ENCODE data around the gene KBTBD7. TPM values are rescaled to one million over a fixed set of nuclear protein-coding genes. Genes with fewer than 3 reads are reported as not detected.
"Not testable (repeated sequence)": the region's sequence is repeated elsewhere in the genome, so short reads cannot be mapped to it uniquely, and the experiment has no call there.

KBTBD7 gene
- total and polyA plus RNA-seq, 2 experiments from 2014 or later: 12.2 to 19.1 TPM

DNA sequence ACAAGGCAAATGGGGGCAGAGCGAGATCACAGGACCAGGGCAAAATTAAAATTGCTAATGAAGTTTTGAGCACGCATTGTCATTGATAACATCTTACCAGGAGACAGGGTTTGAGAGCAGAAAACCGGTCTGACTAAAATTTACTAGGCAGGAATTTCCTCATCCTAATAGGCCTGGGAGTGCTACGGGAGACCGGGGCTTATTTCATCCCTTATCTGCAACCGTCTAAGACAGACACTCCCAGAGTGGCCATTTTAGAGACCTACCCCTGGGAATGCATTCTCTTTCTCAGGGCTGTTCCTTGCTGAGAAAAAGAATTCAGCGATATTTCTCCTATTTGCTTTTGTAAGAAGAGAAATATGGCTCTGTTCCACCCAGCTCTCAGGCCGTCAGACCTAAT lies 18.8 kb downstream of the KBTBD7 start:
- H4K20me1 ChIP-seq (replicated peaks; ENCODE audit: insufficient read depth); H3K4me2 ChIP-seq; H3K27ac Mint-ChIP-seq; H3K27me3 Mint-ChIP-seq (ENCODE audit: insufficient read depth, low read depth, poor library complexity); H3F3A ChIP-seq (replicated peaks; ENCODE audit: low read depth); DNase-seq (ENCODE audit: low spot score); H3K4me3 ChIP-seq; ATAC-seq; H3K4me1 Mint-ChIP-seq; H3K4me3 Mint-ChIP-seq; H3K79me2 ChIP-seq (replicated peaks; ENCODE audit: insufficient read depth); H3K9me2 ChIP-seq (ENCODE audit: insufficient read depth); H3K27ac ChIP-seq (ENCODE audit: low read depth); H3K4me1 ChIP-seq (ENCODE audit: insufficient read depth); H3K36me3 ChIP-seq (ENCODE audit: insufficient read depth); H3K27me3 ChIP-seq (ENCODE audit: insufficient read depth); H2AFZ ChIP-seq: not testable (repeated sequence)
- peak; percentile 79 for TF ChIP-seq ZNF331 (CRISPR knock-in tag; IDR thresholded peaks at IDR 0.05; ENCODE audit: low read depth)
- Mint-ChIP-seq H3K36me3 (ENCODE audit: low read depth) (peaks cover 37% of the 10 kb centered on the region), H3K9me3 (peaks cover 43% of the 10 kb centered on the region)

DNA sequence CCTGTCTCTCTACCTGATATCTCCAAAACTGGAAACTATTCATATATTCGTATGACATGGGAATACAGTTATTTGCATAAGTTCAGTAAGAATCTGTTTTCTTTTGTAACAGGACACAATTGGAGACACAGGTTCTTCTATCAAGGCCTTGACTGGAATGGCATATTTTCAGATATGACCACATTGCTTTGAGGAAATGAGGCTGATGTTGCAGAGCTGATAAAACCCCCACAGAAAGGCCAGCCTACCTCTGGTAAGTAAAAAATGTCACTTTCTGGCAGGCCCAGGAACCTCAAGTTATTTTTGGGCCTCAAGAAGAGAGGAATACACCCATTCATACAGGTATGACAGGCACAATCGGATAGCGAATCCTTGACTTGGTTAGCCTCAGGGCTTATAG lies 32.2 kb downstream of the KBTBD7 start:
- peaks cover 34% of the 10 kb centered on the region for H3K4me1 Mint-ChIP-seq
- Histone ChIP-seq H3K36me3 (ENCODE audit: insufficient read depth) (no peaks in the 10 kb centered on the region), H3K4me3 (no peak overlapping the region), H2AFZ (no peak overlapping the region), H3K79me2 (replicated peaks; ENCODE audit: insufficient read depth) (no peaks in the 10 kb centered on the region), H3F3A (replicated peaks; ENCODE audit: low read depth) (no peaks in the 10 kb centered on the region), H3K4me1 (ENCODE audit: insufficient read depth) (peaks cover 44% of the 10 kb centered on the region), H3K27me3 (ENCODE audit: insufficient read depth) (no peaks in the 10 kb centered on the region), H3K4me2 (no peak overlapping the region), H4K20me1 (replicated peaks; ENCODE audit: insufficient read depth) (no peaks in the 10 kb centered on the region), H3K27ac (ENCODE audit: low read depth) (no peak overlapping the region), H3K9me2 (ENCODE audit: insufficient read depth) (no peaks in the 10 kb centered on the region)
- peaks cover 2% of the 10 kb centered on the region for H3K27me3 Mint-ChIP-seq (ENCODE audit: insufficient read depth, low read depth, poor library complexity)
- H3K36me3 Mint-ChIP-seq (ENCODE audit: low read depth): no peaks in the 10 kb centered on the region
- H3K27ac Mint-ChIP-seq: no peak overlapping the region
- no peak overlapping the region for H3K4me3 Mint-ChIP-seq
- DNase-seq (ENCODE audit: low spot score) (no peak), ATAC-seq (no peak)
- H3K9me3 Mint-ChIP-seq: no peaks in the 10 kb centered on the region
- TF ChIP-seq ZNF114 (CRISPR knock-in tag; IDR thresholded peaks at IDR 0.05) (no peak), EZH2 (IDR thresholded peaks at IDR 0.05; ENCODE audit: low read depth, unreplicated experiment) (no peak), EZH2phosphoT487 (IDR thresholded peaks at IDR 0.05; ENCODE audit: unreplicated experiment) (no peak), POLR2AphosphoS5 (IDR thresholded peaks at IDR 0.05; ENCODE audit: low read depth) (no peak), JUNB (IDR thresholded peaks at IDR 0.05; ENCODE audit: unreplicated experiment) (no peak), NANOG (IDR thresholded peaks at IDR 0.05; ENCODE audit: borderline replicate concordance) (no peak)
- TF ChIP-seq, protein P1, sequence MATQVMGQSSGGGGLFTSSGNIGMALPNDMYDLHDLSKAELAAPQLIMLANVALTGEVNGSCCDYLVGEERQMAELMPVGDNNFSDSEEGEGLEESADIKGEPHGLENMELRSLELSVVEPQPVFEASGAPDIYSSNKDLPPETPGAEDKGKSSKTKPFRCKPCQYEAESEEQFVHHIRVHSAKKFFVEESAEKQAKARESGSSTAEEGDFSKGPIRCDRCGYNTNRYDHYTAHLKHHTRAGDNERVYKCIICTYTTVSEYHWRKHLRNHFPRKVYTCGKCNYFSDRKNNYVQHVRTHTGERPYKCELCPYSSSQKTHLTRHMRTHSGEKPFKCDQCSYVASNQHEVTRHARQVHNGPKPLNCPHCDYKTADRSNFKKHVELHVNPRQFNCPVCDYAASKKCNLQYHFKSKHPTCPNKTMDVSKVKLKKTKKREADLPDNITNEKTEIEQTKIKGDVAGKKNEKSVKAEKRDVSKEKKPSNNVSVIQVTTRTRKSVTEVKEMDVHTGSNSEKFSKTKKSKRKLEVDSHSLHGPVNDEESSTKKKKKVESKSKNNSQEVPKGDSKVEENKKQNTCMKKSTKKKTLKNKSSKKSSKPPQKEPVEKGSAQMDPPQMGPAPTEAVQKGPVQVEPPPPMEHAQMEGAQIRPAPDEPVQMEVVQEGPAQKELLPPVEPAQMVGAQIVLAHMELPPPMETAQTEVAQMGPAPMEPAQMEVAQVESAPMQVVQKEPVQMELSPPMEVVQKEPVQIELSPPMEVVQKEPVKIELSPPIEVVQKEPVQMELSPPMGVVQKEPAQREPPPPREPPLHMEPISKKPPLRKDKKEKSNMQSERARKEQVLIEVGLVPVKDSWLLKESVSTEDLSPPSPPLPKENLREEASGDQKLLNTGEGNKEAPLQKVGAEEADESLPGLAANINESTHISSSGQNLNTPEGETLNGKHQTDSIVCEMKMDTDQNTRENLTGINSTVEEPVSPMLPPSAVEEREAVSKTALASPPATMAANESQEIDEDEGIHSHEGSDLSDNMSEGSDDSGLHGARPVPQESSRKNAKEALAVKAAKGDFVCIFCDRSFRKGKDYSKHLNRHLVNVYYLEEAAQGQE (IDR thresholded peaks at IDR 0.05; ENCODE audit: unreplicated experiment): no peak
- TF ChIP-seq, protein P2, sequence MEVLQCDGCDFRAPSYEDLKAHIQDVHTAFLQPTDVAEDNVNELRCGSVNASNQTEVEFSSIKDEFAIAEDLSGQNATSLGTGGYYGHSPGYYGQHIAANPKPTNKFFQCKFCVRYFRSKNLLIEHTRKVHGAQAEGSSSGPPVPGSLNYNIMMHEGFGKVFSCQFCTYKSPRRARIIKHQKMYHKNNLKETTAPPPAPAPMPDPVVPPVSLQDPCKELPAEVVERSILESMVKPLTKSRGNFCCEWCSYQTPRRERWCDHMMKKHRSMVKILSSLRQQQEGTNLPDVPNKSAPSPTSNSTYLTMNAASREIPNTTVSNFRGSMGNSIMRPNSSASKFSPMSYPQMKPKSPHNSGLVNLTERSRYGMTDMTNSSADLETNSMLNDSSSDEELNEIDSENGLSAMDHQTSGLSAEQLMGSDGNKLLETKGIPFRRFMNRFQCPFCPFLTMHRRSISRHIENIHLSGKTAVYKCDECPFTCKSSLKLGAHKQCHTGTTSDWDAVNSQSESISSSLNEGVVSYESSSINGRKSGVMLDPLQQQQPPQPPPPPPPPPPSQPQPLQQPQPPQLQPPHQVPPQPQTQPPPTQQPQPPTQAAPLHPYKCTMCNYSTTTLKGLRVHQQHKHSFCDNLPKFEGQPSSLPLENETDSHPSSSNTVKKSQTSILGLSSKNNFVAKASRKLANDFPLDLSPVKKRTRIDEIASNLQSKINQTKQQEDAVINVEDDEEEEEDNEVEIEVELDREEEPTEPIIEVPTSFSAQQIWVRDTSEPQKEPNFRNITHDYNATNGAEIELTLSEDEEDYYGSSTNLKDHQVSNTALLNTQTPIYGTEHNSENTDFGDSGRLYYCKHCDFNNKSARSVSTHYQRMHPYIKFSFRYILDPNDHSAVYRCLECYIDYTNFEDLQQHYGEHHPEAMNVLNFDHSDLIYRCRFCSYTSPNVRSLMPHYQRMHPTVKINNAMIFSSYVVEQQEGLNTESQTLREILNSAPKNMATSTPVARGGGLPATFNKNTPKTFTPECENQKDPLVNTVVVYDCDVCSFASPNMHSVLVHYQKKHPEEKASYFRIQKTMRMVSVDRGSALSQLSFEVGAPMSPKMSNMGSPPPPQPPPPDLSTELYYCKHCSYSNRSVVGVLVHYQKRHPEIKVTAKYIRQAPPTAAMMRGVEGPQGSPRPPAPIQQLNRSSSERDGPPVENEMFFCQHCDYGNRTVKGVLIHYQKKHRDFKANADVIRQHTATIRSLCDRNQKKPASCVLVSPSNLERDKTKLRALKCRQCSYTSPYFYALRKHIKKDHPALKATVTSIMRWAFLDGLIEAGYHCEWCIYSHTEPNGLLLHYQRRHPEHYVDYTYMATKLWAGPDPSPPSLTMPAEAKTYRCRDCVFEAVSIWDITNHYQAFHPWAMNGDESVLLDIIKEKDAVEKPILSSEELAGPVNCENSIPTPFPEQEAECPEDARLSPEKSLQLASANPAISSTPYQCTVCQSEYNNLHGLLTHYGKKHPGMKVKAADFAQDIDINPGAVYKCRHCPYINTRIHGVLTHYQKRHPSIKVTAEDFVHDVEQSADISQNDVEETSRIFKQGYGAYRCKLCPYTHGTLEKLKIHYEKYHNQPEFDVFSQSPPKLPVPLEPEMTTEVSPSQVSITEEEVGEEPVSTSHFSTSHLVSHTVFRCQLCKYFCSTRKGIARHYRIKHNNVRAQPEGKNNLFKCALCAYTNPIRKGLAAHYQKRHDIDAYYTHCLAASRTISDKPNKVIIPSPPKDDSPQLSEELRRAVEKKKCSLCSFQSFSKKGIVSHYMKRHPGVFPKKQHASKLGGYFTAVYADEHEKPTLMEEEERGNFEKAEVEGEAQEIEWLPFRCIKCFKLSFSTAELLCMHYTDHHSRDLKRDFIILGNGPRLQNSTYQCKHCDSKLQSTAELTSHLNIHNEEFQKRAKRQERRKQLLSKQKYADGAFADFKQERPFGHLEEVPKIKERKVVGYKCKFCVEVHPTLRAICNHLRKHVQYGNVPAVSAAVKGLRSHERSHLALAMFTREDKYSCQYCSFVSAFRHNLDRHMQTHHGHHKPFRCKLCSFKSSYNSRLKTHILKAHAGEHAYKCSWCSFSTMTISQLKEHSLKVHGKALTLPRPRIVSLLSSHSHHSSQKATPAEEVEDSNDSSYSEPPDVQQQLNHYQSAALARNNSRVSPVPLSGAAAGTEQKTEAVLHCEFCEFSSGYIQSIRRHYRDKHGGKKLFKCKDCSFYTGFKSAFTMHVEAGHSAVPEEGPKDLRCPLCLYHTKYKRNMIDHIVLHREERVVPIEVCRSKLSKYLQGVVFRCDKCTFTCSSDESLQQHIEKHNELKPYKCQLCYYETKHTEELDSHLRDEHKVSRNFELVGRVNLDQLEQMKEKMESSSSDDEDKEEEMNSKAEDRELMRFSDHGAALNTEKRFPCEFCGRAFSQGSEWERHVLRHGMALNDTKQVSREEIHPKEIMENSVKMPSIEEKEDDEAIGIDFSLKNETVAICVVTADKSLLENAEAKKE (CRISPR knock-in tag; IDR thresholded peaks at IDR 0.05): no peak
- TF ChIP-seq, protein P3, sequence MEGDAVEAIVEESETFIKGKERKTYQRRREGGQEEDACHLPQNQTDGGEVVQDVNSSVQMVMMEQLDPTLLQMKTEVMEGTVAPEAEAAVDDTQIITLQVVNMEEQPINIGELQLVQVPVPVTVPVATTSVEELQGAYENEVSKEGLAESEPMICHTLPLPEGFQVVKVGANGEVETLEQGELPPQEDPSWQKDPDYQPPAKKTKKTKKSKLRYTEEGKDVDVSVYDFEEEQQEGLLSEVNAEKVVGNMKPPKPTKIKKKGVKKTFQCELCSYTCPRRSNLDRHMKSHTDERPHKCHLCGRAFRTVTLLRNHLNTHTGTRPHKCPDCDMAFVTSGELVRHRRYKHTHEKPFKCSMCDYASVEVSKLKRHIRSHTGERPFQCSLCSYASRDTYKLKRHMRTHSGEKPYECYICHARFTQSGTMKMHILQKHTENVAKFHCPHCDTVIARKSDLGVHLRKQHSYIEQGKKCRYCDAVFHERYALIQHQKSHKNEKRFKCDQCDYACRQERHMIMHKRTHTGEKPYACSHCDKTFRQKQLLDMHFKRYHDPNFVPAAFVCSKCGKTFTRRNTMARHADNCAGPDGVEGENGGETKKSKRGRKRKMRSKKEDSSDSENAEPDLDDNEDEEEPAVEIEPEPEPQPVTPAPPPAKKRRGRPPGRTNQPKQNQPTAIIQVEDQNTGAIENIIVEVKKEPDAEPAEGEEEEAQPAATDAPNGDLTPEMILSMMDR (conservative IDR thresholded peaks at IDR 0.05; ENCODE audit: low read depth in 2 of 2): no peak
